Measurements from ENCODE around the gene CHST11. TPM values are rescaled to one million over a fixed set of nuclear protein-coding genes. Genes with fewer than 3 reads are reported as not detected.
"Not testable (repeated sequence)": the region's sequence is repeated elsewhere in the genome, so short reads cannot be mapped to it uniquely, and the experiment has no call there.

CHST11 gene
- total RNA-seq, 1 experiment from 2014 or later = 0.25 TPM

- Histone ChIP-seq H3K9me3 (no peaks in the 10 kb centered on the region), H3K4me3 (ENCODE audit: low read depth, low read length) (no peak overlapping the region), H3K4me1 (no peaks in the 10 kb centered on the region), H3K27me3 (replicated peaks; ENCODE audit: control insufficient read depth, insufficient read depth, low read length) (no peaks in the 10 kb centered on the region; the same call in none of the 2 replicates), H3K36me3 (ENCODE audit: control insufficient read depth, insufficient read depth, low read length) (no peaks in the 10 kb centered on the region)
- H3K27ac Mint-ChIP-seq (ENCODE audit: unreplicated experiment) = no peak overlapping the region
- peaks cover 5% of the 10 kb centered on the region for H3K27me3 Mint-ChIP-seq (ENCODE audit: insufficient read depth, unreplicated experiment)
- H3K4me1 Mint-ChIP-seq (ENCODE audit: low read depth, unreplicated experiment) = no peaks in the 10 kb centered on the region
- TF ChIP-seq, protein P1, sequence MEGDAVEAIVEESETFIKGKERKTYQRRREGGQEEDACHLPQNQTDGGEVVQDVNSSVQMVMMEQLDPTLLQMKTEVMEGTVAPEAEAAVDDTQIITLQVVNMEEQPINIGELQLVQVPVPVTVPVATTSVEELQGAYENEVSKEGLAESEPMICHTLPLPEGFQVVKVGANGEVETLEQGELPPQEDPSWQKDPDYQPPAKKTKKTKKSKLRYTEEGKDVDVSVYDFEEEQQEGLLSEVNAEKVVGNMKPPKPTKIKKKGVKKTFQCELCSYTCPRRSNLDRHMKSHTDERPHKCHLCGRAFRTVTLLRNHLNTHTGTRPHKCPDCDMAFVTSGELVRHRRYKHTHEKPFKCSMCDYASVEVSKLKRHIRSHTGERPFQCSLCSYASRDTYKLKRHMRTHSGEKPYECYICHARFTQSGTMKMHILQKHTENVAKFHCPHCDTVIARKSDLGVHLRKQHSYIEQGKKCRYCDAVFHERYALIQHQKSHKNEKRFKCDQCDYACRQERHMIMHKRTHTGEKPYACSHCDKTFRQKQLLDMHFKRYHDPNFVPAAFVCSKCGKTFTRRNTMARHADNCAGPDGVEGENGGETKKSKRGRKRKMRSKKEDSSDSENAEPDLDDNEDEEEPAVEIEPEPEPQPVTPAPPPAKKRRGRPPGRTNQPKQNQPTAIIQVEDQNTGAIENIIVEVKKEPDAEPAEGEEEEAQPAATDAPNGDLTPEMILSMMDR (IDR thresholded peaks at IDR 0.05; ENCODE audit: insufficient read depth in 1 of 2, low read depth in 1 of 2, low read length in 1 of 2, severe bottlenecking in 1 of 2, unreplicated experiment in 1 of 2) = no peak
- intact Hi-C loops (cut with micrococcal nuclease; ENCODE audit: unreplicated experiment) = no loop called here
- no peak overlapping the region for H3K4me3 Mint-ChIP-seq (ENCODE audit: unreplicated experiment)
- H3K36me3 Mint-ChIP-seq (ENCODE audit: insufficient read depth, unreplicated experiment) = no peaks in the 10 kb centered on the region
- ChIA-PET CTCF (no interaction called here), POLR2A (no interaction called here)
- H3K9me3 Mint-ChIP-seq (ENCODE audit: unreplicated experiment) = no peaks in the 10 kb centered on the region
- no TSS peak for BruUV-seq (replicated peaks)
- no peak for DNase-seq
These were observed 114.6 kb downstream of the CHST11 start for GRCh38 chr12:104571328-104571727.

- H3K36me3 Mint-ChIP-seq (ENCODE audit: insufficient read depth, unreplicated experiment); H3K4me1 Mint-ChIP-seq (ENCODE audit: low read depth, unreplicated experiment); H3K9me3 ChIP-seq; H3K36me3 ChIP-seq (ENCODE audit: control insufficient read depth, insufficient read depth, low read length); H3K27me3 ChIP-seq (replicated peaks; ENCODE audit: control insufficient read depth, insufficient read depth, low read length); BruUV-seq (replicated peaks); H3K9me3 Mint-ChIP-seq (ENCODE audit: unreplicated experiment); DNase-seq; POLR2A ChIA-PET; intact Hi-C loops (cut with micrococcal nuclease; ENCODE audit: unreplicated experiment); H3K4me3 ChIP-seq (ENCODE audit: low read depth, low read length); H3K4me3 Mint-ChIP-seq (ENCODE audit: unreplicated experiment); H3K27ac Mint-ChIP-seq (ENCODE audit: unreplicated experiment); H3K4me1 ChIP-seq; CTCF ChIA-PET; H3K27me3 Mint-ChIP-seq (ENCODE audit: insufficient read depth, unreplicated experiment): not testable (repeated sequence)
These were observed 117.6 kb downstream of the CHST11 start for GRCh38 chr12:104574353-104574752.

- H3K4me1 Mint-ChIP-seq (ENCODE audit: low read depth, unreplicated experiment); H3K36me3 Mint-ChIP-seq (ENCODE audit: insufficient read depth, unreplicated experiment); POLR2A ChIA-PET; H3K4me1 ChIP-seq; BruUV-seq (replicated peaks); H3K4me3 Mint-ChIP-seq (ENCODE audit: unreplicated experiment); H3K27me3 Mint-ChIP-seq (ENCODE audit: insufficient read depth, unreplicated experiment); H3K4me3 ChIP-seq (ENCODE audit: low read depth, low read length); H3K36me3 ChIP-seq (ENCODE audit: control insufficient read depth, insufficient read depth, low read length); H3K27me3 ChIP-seq (replicated peaks; ENCODE audit: control insufficient read depth, insufficient read depth, low read length); H3K9me3 Mint-ChIP-seq (ENCODE audit: unreplicated experiment); intact Hi-C loops (cut with micrococcal nuclease; ENCODE audit: unreplicated experiment); H3K9me3 ChIP-seq; CTCF ChIA-PET; H3K27ac Mint-ChIP-seq (ENCODE audit: unreplicated experiment); DNase-seq: not testable (repeated sequence)
These were observed 118.0 kb downstream of the CHST11 start for GRCh38 chr12:104574758-104575157.

DNA sequence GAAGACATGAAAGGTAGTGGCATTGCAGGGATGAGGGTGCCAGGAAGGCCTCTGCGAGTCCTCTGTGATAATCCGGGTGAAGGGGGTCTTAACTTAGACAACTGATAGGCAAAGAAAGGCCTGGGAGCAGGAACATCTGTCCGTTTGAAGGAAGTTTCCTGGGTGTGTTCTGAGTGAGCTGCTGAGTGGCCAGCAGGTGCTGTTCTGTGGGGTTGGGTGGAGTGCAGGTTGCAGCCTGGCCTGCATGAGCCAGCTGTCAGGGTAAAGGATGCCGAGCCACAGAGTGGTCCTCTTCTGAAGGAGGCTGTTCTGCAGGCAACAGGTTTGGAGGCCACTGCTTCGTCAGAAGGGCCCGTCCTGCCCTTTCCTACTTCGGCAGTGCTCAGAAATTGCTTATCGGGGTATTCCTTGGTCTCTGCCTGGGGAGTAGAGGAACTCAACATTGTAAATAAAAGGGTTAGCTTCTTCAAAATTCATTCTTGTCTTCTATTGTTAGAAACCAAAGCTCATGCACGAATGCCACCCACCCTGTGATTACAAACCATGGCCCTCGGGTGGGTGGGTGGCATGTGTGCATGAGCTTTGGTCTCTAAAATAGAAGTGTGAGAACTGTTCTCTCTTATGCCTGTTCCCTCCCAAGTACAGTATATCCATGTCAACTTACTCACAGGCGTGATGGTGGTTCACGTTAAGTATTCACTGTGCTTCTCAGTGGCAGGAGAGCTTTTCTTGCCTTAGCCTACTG is 118.9 kb downstream of the CHST11 start:
- intact Hi-C loops (cut with micrococcal nuclease; ENCODE audit: unreplicated experiment) = no loop called here
- ChIA-PET CTCF (no interaction called here), POLR2A (no interaction called here)
- Mint-ChIP-seq H3K9me3 (ENCODE audit: unreplicated experiment) (no peaks in the 10 kb centered on the region), H3K4me1 (ENCODE audit: low read depth, unreplicated experiment) (no peaks in the 10 kb centered on the region), H3K27ac (ENCODE audit: unreplicated experiment) (no peak overlapping the region), H3K4me3 (ENCODE audit: unreplicated experiment) (no peak overlapping the region), H3K27me3 (ENCODE audit: insufficient read depth, unreplicated experiment) (peaks cover 5% of the 10 kb centered on the region), H3K36me3 (ENCODE audit: insufficient read depth, unreplicated experiment) (no peaks in the 10 kb centered on the region)
- DNase-seq = no peak
- TF ChIP-seq, protein P1 (IDR thresholded peaks at IDR 0.05; ENCODE audit: insufficient read depth in 1 of 2, low read depth in 1 of 2, low read length in 1 of 2, severe bottlenecking in 1 of 2, unreplicated experiment in 1 of 2) = no peak
- Histone ChIP-seq H3K27me3 (replicated peaks; ENCODE audit: control insufficient read depth, insufficient read depth, low read length) (no peaks in the 10 kb centered on the region), H3K9me3 (no peaks in the 10 kb centered on the region), H3K4me3 (ENCODE audit: low read depth, low read length) (no peak overlapping the region), H3K4me1 (no peaks in the 10 kb centered on the region), H3K36me3 (ENCODE audit: control insufficient read depth, insufficient read depth, low read length) (no peaks in the 10 kb centered on the region)
- no TSS peak for BruUV-seq (replicated peaks)

Data from Caco-2 (cell line).